PFSK-1 (cell line): Measurements from ENCODE around the gene CD1D.

Experiments used
- POLR2AphosphoS5 ChIP-seq: IDR thresholded peaks from 2 replicates; pipeline ENCODE4 v1.6.1; 2012; ENCODE audit warnings: low read depth, mild to moderate bottlenecking, control low read depth, low read length, moderate library complexity
- TAF1 ChIP-seq: IDR thresholded peaks from 2 replicates; pipeline ENCODE4 v1.6.1; 2012; ENCODE audit warnings: low read length, control low read depth, borderline replicate concordance; ENCODE audit not compliant: insufficient read depth

DNA sequence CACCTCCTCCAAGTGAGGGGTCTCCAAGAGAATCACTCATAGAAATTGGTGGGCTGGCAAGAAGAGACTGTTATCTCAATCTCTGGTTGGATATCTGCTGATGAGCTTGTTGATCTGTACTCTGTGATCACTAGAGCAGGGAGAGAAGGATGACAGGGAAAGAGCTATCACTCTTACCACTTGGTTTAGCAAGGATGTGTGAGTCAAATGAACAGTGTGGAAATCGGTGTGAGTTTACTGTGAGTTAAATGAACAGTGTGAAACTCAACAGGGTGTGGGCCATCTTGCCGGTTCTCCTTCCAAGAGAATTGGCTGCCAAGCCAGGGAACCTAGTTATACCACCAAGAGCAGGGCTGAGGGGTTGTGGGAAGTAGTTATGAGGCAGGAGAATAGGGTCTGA lies 33.3 kb upstream of the CD1D start:
- no peak for TF ChIP-seq POLR2AphosphoS5
- no peak for TF ChIP-seq TAF1
